Stomach (tissue), 4 donors: Measurements from ENCODE around the gene JAKMIP1.

Experiments
- POLR2A ChIP-seq, 4 donors: fragments of 450-650 bp; IDR thresholded peaks; one replicate each; pipeline ENCODE4 v1.6.1; 2016; ENCODE audit warnings: antibody characterized with exemption in 4 of 4, control low read depth in 2 of 4, mild to moderate bottlenecking in 1 of 4, moderate library complexity in 1 of 4
- POLR2AphosphoS5 ChIP-seq, 3 donors: sonication (generic); formaldehyde crosslinking; IDR thresholded peaks; one replicate each; pipeline ENCODE4 v1.6.1; 2016; ENCODE audit warnings: antibody characterized with exemption in 3 of 3
- TF ChIP-seq, protein P1 (sequence below), 7 experiments: fragments of 450-650 bp in 4 of 7; fragments of 200-600 bp in 3 of 7; sonication (generic) in 3 of 7; IDR thresholded peaks; one replicate each; pipeline ENCODE4 v1.5.1; 2016 to 2019; ENCODE audit warnings: antibody characterized with exemption in 7 of 7, control low read depth in 2 of 7, mild to moderate bottlenecking in 1 of 7

DNA sequence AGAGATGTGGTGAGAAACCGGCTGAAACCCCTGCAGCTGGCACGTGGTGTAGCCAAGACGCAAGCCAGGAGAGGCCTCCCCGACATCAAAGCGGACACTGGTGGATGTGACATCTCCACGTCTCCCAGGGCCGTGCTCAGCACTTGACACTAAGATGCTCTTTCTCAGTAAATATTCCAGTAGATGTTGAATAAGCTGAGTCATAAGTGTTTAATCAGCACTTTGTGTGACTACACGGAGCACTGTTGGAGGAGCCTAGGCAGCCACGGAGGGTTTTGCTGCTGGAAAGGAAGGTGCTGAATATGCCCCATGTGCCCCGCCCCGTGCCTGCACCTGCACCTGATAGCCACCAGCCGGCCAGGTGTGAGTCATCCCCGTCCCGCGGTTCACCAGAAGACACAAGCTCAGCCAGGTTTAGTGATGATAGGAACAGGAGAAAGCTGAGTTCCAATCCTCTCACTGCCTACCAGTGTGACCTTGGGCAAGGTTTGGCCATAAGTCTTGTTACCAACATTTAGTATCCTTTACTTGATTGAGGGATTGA, 153.1 kb downstream of the JAKMIP1 start:
- TF ChIP-seq POLR2AphosphoS5 (IDR thresholded peaks at IDR 0.05) (no peak), POLR2A (IDR thresholded peaks at IDR 0.05) (no peak)
- TF ChIP-seq, protein P1, sequence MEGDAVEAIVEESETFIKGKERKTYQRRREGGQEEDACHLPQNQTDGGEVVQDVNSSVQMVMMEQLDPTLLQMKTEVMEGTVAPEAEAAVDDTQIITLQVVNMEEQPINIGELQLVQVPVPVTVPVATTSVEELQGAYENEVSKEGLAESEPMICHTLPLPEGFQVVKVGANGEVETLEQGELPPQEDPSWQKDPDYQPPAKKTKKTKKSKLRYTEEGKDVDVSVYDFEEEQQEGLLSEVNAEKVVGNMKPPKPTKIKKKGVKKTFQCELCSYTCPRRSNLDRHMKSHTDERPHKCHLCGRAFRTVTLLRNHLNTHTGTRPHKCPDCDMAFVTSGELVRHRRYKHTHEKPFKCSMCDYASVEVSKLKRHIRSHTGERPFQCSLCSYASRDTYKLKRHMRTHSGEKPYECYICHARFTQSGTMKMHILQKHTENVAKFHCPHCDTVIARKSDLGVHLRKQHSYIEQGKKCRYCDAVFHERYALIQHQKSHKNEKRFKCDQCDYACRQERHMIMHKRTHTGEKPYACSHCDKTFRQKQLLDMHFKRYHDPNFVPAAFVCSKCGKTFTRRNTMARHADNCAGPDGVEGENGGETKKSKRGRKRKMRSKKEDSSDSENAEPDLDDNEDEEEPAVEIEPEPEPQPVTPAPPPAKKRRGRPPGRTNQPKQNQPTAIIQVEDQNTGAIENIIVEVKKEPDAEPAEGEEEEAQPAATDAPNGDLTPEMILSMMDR (IDR thresholded peaks at IDR 0.05): no peak
